H1 (cell line): ENCODE measurements around the gene TMEM82. TPM values are rescaled to one million over a fixed set of nuclear protein-coding genes. Genes with fewer than 3 reads are reported as not detected.

Source experiments
- CTCF ChIA-PET: fragments of 300-600 bp; sonication (Branson Sonifier 250); formaldehyde crosslinking; loops from one replicate; lab custom pipeline; 2021; ENCODE audit not compliant: partially characterized antibody; lab: Charles Lee
- POLR2A ChIA-PET: fragments of 300-600 bp; sonication (Branson Sonifier 250); formaldehyde crosslinking; loops from one replicate; lab custom pipeline; 2021; ENCODE audit warnings: inconsistent platforms; ENCODE audit not compliant: partially characterized antibody; lab: Charles Lee
- DNase-seq, 2 experiments: peaks; one replicate each; pipeline versions ENCODE4 v3.0.0 to v3.0.0-alpha.2; 2010 to 2022; ENCODE audit warnings: low spot score in 2 of 2, low read depth in 1 of 2, mixed read lengths in 1 of 2
- FAIRE-seq: peaks from 2 replicates; lab custom pipeline; 2011; peaks lifted over from hg19 to GRCh38; lab: Jason Lieb, UNC
- H2AFZ ChIP-seq: 2 replicates; pipeline ENCODE4 v1.8.1; 2012; ENCODE audit warnings: low read length, inconsistent platforms
- H2AK5ac ChIP-seq: 2 replicates; pipeline ENCODE4 v1.6.1; 2013; ENCODE audit warnings: low read depth, low read length
- H2BK120ac ChIP-seq: replicated peaks from 2 replicates; pipeline ENCODE3; 2013; ENCODE audit warnings: low read depth, low read length, inconsistent platforms
- H2BK12ac ChIP-seq: 2 replicates; pipeline ENCODE4 v1.6.1; 2013; ENCODE audit warnings: low read depth, low read length
- H2BK15ac ChIP-seq: 2 replicates; pipeline ENCODE4 v1.6.1; 2013; ENCODE audit warnings: low read length
- H2BK20ac ChIP-seq: 2 replicates; pipeline ENCODE4 v1.6.1; 2013; ENCODE audit warnings: low read length
- H2BK5ac ChIP-seq: 2 replicates; pipeline ENCODE4 v1.6.1; 2013; ENCODE audit warnings: low read depth, low read length
- H3K14ac ChIP-seq: 2 replicates; pipeline ENCODE4 v1.6.1; 2013; ENCODE audit warnings: inconsistent platforms; ENCODE audit not compliant: insufficient read length
- H3K18ac ChIP-seq: 2 replicates; pipeline ENCODE4 v1.6.1; 2013; ENCODE audit warnings: low read length; ENCODE audit errors: extremely low read depth
- H3K23ac ChIP-seq: 2 replicates; pipeline ENCODE4 v1.6.1; 2013; ENCODE audit warnings: inconsistent platforms; ENCODE audit not compliant: insufficient read length
- H3K23me2 ChIP-seq: 2 replicates; pipeline ENCODE4 v1.6.1; 2013; ENCODE audit warnings: low read depth, low read length
- H3K27ac ChIP-seq: 2 replicates; pipeline ENCODE4 v1.6.1; 2011; ENCODE audit warnings: low read depth, low read length, inconsistent platforms
- H3K27me3 ChIP-seq, 4 experiments: replicated peaks in 1 of 4; 1 replicate in 1 of 4; 2 replicates in 3 of 4; pipeline versions ENCODE4 v1.6.1 to v1.8.1; 2011 to 2013; ENCODE audit warnings: low read length in 3 of 4, mild to moderate bottlenecking in 3 of 4, inconsistent platforms in 2 of 4, mixed read lengths in 2 of 4, moderate library complexity in 1 of 4; ENCODE audit not compliant: control insufficient read depth in 3 of 4, insufficient read depth in 3 of 4; ENCODE audit errors: extremely low read depth in 1 of 4
- H3K36me3 ChIP-seq, 4 experiments: 2 replicates each; pipeline versions ENCODE4 v1.6.1 to v1.8.1; 2011 to 2013; ENCODE audit warnings: mild to moderate bottlenecking in 4 of 4, low read length in 3 of 4, moderate library complexity in 2 of 4, control low read depth in 1 of 4, inconsistent platforms in 1 of 4; ENCODE audit not compliant: insufficient read depth in 4 of 4, control insufficient read depth in 2 of 4
- H3K4ac ChIP-seq: replicated peaks from 2 replicates; pipeline ENCODE3; 2013; ENCODE audit warnings: low read length, low read depth, mixed read lengths, inconsistent platforms; ENCODE audit not compliant: insufficient read length
- H3K4me1 ChIP-seq, 4 experiments: replicated peaks in 1 of 4; 1 replicate in 1 of 4; 2 replicates in 3 of 4; pipeline versions ENCODE4 v1.6.1 to v1.8.1; 2011 to 2013; ENCODE audit warnings: low read length in 3 of 4, inconsistent platforms in 2 of 4, mixed read lengths in 1 of 4; ENCODE audit not compliant: insufficient read depth in 4 of 4, control insufficient read depth in 3 of 4
- H3K4me2 ChIP-seq, 2 experiments: 2 replicates each; pipeline versions ENCODE4 v1.6.1 to v1.8.1; 2011 to 2013; ENCODE audit warnings: low read depth in 2 of 2, low read length in 2 of 2, control low read depth in 1 of 2, inconsistent platforms in 1 of 2, mild to moderate bottlenecking in 1 of 2; ENCODE audit not compliant: insufficient read depth in 1 of 2
- H3K4me3 ChIP-seq, 4 experiments: fragments of 200-600, 300-600 bp in 1 of 4; sonication (generic), shearing (Covaris generic), sonication (Bioruptor Twin) in 1 of 4; 2 replicates each; pipeline versions ENCODE4 v1.5.1 to v1.8.1; 2011 to 2016; ENCODE audit warnings: low read length in 4 of 4, low read depth in 3 of 4, control low read depth in 2 of 4, inconsistent platforms in 2 of 4, mild to moderate bottlenecking in 2 of 4, mixed read lengths in 1 of 4, moderate library complexity in 1 of 4; ENCODE audit not compliant: insufficient read depth in 2 of 4; ENCODE audit errors: extremely low read depth in 1 of 4
- H3K56ac ChIP-seq: replicated peaks from 2 replicates; pipeline ENCODE3; 2013; ENCODE audit warnings: low read depth, mild to moderate bottlenecking, mixed read lengths, low read length, inconsistent platforms; ENCODE audit not compliant: insufficient read length
- H3K79me1 ChIP-seq: 2 replicates; pipeline ENCODE4 v1.6.1; 2013; ENCODE audit warnings: low read depth, low read length, control low read depth
- H3K79me2 ChIP-seq, 2 experiments: 2 replicates each; pipeline versions ENCODE4 v1.6.1 to v1.8.1; 2012 to 2013; ENCODE audit warnings: low read length in 2 of 2, mild to moderate bottlenecking in 2 of 2, inconsistent platforms in 1 of 2; ENCODE audit not compliant: insufficient read depth in 2 of 2, control insufficient read depth in 1 of 2
- H3K9ac ChIP-seq, 4 experiments: replicated peaks in 1 of 4; 1 replicate in 1 of 4; 2 replicates in 3 of 4; pipeline versions ENCODE4 v1.6.1 to v1.8.1; 2011 to 2013; ENCODE audit warnings: low read depth in 3 of 4, low read length in 3 of 4, control low read depth in 2 of 4, mild to moderate bottlenecking in 2 of 4, moderate library complexity in 2 of 4, inconsistent platforms in 1 of 4; ENCODE audit errors: extremely low read depth in 1 of 4
- H3K9me3 ChIP-seq, 2 experiments: 2 replicates each; pipeline versions ENCODE4 v1.6.1 to v1.8.1; 2012 to 2013; ENCODE audit warnings: mild to moderate bottlenecking in 2 of 2, moderate library complexity in 2 of 2, control low read depth in 1 of 2, inconsistent platforms in 1 of 2, low read depth in 1 of 2, low read length in 1 of 2, mixed read lengths in 1 of 2; ENCODE audit not compliant: insufficient read depth in 2 of 2
- H4K20me1 ChIP-seq, 2 experiments: replicated peaks in 1 of 2; 2 replicates each; pipeline versions ENCODE3 to v1.8.1; 2011 to 2013; ENCODE audit warnings: inconsistent platforms in 2 of 2, low read length in 2 of 2, mild to moderate bottlenecking in 1 of 2; ENCODE audit not compliant: insufficient read depth in 2 of 2, control insufficient read depth in 1 of 2
- H4K5ac ChIP-seq: 2 replicates; pipeline ENCODE4 v1.6.1; 2013; ENCODE audit warnings: low read length, low read depth, mixed read lengths, inconsistent platforms; ENCODE audit not compliant: insufficient read length
- H4K8ac ChIP-seq: 2 replicates; pipeline ENCODE4 v1.8.0; 2013; ENCODE audit warnings: mild to moderate bottlenecking, moderate library complexity, low read length, inconsistent platforms; ENCODE audit not compliant: insufficient read depth; ENCODE audit errors: extremely low read depth
- H4K91ac ChIP-seq: replicated peaks from 2 replicates; pipeline ENCODE3; 2013; ENCODE audit warnings: low read length, mixed read lengths, inconsistent platforms; ENCODE audit not compliant: insufficient read length
- BRCA1 ChIP-seq: IDR thresholded peaks from 2 replicates; pipeline ENCODE4 v1.6.1; 2012; ENCODE audit warnings: low read depth, low read length, improper control_type of control experiment
- CTBP2 ChIP-seq: IDR thresholded peaks from 2 replicates; pipeline ENCODE4 v1.7.0; 2011; ENCODE audit warnings: borderline replicate concordance, mild to moderate bottlenecking, moderate library complexity, mixed read lengths, low read length; ENCODE audit not compliant: insufficient read depth, insufficient read length
- EZH2 ChIP-seq: fragments of 200-600 bp; sonication (generic); IDR thresholded peaks from 2 replicates; pipeline ENCODE4 v1.7.1; 2012; ENCODE audit warnings: low read depth, mild to moderate bottlenecking, moderate library complexity, low read length, inconsistent platforms; ENCODE audit not compliant: severe bottlenecking
- GTF2F1 ChIP-seq: IDR thresholded peaks from 2 replicates; pipeline ENCODE4 v1.6.1; 2012; ENCODE audit warnings: low read depth, low read length, improper control_type of control experiment, borderline replicate concordance
- NANOG ChIP-seq: IDR thresholded peaks from 2 replicates; pipeline ENCODE4 v1.6.1; 2011; ENCODE audit warnings: low read length, low read depth, mild to moderate bottlenecking, inconsistent platforms; ENCODE audit not compliant: insufficient read depth, poor library complexity, severe bottlenecking
- RAD21 ChIP-seq, 2 experiments: IDR thresholded peaks in 1 of 2; conservative IDR thresholded peaks in 1 of 2; 2 replicates each; pipeline ENCODE4 v1.6.1; 2011; ENCODE audit warnings: low read depth in 2 of 2, low read length in 2 of 2, improper control_type of control experiment in 1 of 2, inconsistent platforms in 1 of 2, mild to moderate bottlenecking in 1 of 2, moderate library complexity in 1 of 2
- SP4 ChIP-seq: IDR thresholded peaks from 2 replicates; pipeline ENCODE4 v1.6.1; 2012; ENCODE audit warnings: low read length, inconsistent platforms
- USF2 ChIP-seq: IDR thresholded peaks from 2 replicates; pipeline ENCODE4 v1.6.1; 2011; ENCODE audit warnings: low read length, improper control_type of control experiment
- WGBS, 2 experiments: shearing (Covaris generic) in 1 of 2; methylation state at CpG; one replicate each; pipeline versions ENCODE4 v1.1.6 to v1.1.7; 2013 to 2015; ENCODE audit warnings: low lambda C conversion rate in 2 of 2, mixed read lengths in 2 of 2, inconsistent platforms in 1 of 2, low coverage in 1 of 2, missing lambda C conversion rate in 1 of 2; ENCODE audit not compliant: insufficient replicate concordance in 2 of 2, insufficient coverage in 1 of 2, insufficient read length in 1 of 2; ENCODE audit errors: extremely low coverage in 1 of 2, missing lambda C conversion rate in 1 of 2; 5-methylcytosine and 5-hydroxymethylcytosine counted together
- polyA plus RNA-seq, 7 experiments: library from polyadenylated mRNA; depleted of rRNA in 3 of 7; stranded (reverse) in 5 of 7; unstranded in 2 of 7; fragments of >200 nt in 5 of 7; fragments of 200-250 nt in 2 of 7; gene quantifications; 1 replicate in 5 of 7; 2 replicates in 1 of 7; 4 replicates in 1 of 7; pipeline versions ENCODE4 v1.2.1 to v1.2.3, GENCODE V29; 2011 to 2013; ENCODE audit warnings: missing spikeins in 2 of 7, mixed read lengths in 2 of 7
- total RNA-seq: library from RNA; stranded (reverse); fragmentation: NEBNext Ultra II Directional; extraction: Animal tissue kit (Norgen Biotek cat#: 25700); gene quantifications from 2 replicates; pipeline ENCODE4 v1.2.1, GENCODE V29; 2021

TMEM82 gene
- total and polyA plus RNA-seq, 2 of the 8 experiments (the other 6 are each of a cell fraction or from before 2014, with no cell fraction given): 0.32 to 2.1 TPM

DNA sequence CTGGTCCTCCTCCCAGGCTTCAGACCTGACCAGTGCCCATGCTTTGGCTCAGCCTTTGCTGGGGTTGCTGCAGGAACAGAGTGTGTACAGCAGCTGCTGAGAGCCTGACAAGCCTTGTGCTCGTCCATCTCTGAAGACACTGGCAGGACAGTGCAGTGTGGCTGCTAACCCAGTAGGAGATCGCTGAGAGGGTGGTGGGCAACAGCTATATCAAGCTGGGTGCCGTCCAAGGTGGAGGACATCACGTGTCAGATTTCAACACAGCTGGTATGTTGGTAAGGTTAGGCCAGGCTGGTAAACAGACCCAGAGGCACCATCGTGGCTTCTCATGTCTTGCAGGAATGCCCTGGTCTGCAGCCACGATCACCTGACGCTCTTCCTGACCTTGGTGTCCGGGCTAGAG, 24.1 kb upstream of the TMEM82 start:
- Histone ChIP-seq H3K4me2 (no peak overlapping the region), H3K27me3 (no peaks in the 10 kb centered on the region; a peak in 1 of 7 replicates), H3K18ac (no peak overlapping the region), H3K36me3 (peaks cover 0 to 14% (median 6%) of the 10 kb centered on the region in 4 experiments; a peak in 4 of 8 replicates), H4K20me1 (peaks cover 0 to 5% of the 10 kb centered on the region in 2 experiments), H3K56ac (no peak overlapping the region), H3K9me3 (no peaks in the 10 kb centered on the region), H4K8ac (no peak overlapping the region), H3K9ac (no peak overlapping the region), H3K23me2 (no peaks in the 10 kb centered on the region), H3K79me1 (peaks cover 2% of the 10 kb centered on the region; the same call in 1 of the 2 replicates), H2BK120ac (no peak overlapping the region), H2AFZ (no peak overlapping the region), H3K27ac (no peak overlapping the region), H2AK5ac (no peak overlapping the region), H4K91ac (no peak overlapping the region), H2BK20ac (no peak overlapping the region), H3K4ac (no peak overlapping the region), H4K5ac (no peak overlapping the region), H3K23ac (no peak overlapping the region), H3K79me2 (no peaks in the 10 kb centered on the region), H3K14ac (no peak overlapping the region), H3K4me1 (no peaks in the 10 kb centered on the region), H3K4me3 (no peak overlapping the region), H2BK15ac (no peak overlapping the region), H2BK5ac (peak overlapping the region; percentile 83; the same call in 1 of the 2 replicates), H2BK12ac (no peak overlapping the region)
- CTCF ChIA-PET: interaction anchor here (1.0 to 3.6 kb wide), 5 partner anchors 10 to 108 kb away, joined by 3 to 12 read pairs (median 4); no protein-coding TSS in a partner anchor
- POLR2A ChIA-PET: interaction anchor here (0.7 kb wide), 1 partner anchor 20 kb away, joined by 3 read pairs; no protein-coding TSS in a partner anchor
- FAIRE-seq (no peak), DNase-seq (no peak)
- WGBS, 2 experiments: 99% methylated on average over 8 of the region's 8 CpGs; no CpG with 5 or more reads in 1 of the 2 experiments
- TF ChIP-seq RAD21 (IDR thresholded peaks at IDR 0.05 in 1 of 2, conservative IDR thresholded peaks at IDR 0.05 in 1 of 2; ENCODE audit: low read depth in 2 of 2, low read length in 2 of 2) (no peak), SP4 (no peak), USF2 (no peak), GTF2F1 (no peak), EZH2 (no peak), CTBP2 (no peak), NANOG (no peak), BRCA1 (no peak)
